IMR-90 (cell line): ENCODE results near the gene DMAC1. TPM values are rescaled to one million over a fixed set of nuclear protein-coding genes. Genes with fewer than 3 reads are reported as not detected.

Experiments used
- ATAC-seq: fragments of 200-7000 bp; cut with Tn5 transposase; 2 replicates; pipeline ENCODE4 v1.9.1; 2020; ENCODE audit warnings: low read depth, mild to moderate bottlenecking, moderate library complexity
- BruUV-seq: library from RNA; stranded (reverse); fragments of 400-500 nt; replicated peaks from 2 replicates; lab custom pipeline; 2021; lab: Mats Ljungman, UMichigan
- CTCF ChIA-PET: fragments of 300-600 bp; formaldehyde crosslinking; extraction: SDS; loops from one replicate; lab custom pipeline; 2021; ENCODE audit warnings: antibody characterized with exemption; lab: Yijun Ruan, JAX
- POLR2A ChIA-PET: fragments of 300-600 bp; sonication (Branson Sonifier 250); formaldehyde crosslinking; loops from one replicate; lab custom pipeline; 2022; ENCODE audit warnings: antibody characterized with exemption; ENCODE audit not compliant: unreplicated experiment; lab: Charles Lee
- DNase-seq: peaks from one replicate; pipeline ENCODE4 v3.0.0; 2013
- H2AFZ ChIP-seq: replicated peaks from 2 replicates; pipeline ENCODE3; 2013; ENCODE audit warnings: low read length, mild to moderate bottlenecking; ENCODE audit not compliant: poor library complexity
- H2AK5ac ChIP-seq: 2 replicates; pipeline ENCODE4 v1.6.1; 2013; ENCODE audit warnings: low read depth, low read length, inconsistent platforms
- H2AK9ac ChIP-seq: replicated peaks from 2 replicates; pipeline ENCODE3; 2013; ENCODE audit warnings: mild to moderate bottlenecking, low read depth, low read length, moderate library complexity; ENCODE audit not compliant: poor library complexity
- H2BK120ac ChIP-seq: 2 replicates; pipeline ENCODE4 v1.6.1; 2013; ENCODE audit warnings: low read depth, low read length, inconsistent platforms
- H2BK15ac ChIP-seq: 3 replicates; pipeline ENCODE4 v1.6.1; 2013; ENCODE audit warnings: low read depth, low read length, inconsistent platforms
- H2BK20ac ChIP-seq: 2 replicates; pipeline ENCODE4 v1.6.1; 2013; ENCODE audit warnings: low read depth, mild to moderate bottlenecking, inconsistent platforms, low read length, moderate library complexity
- H2BK5ac ChIP-seq: 2 replicates; pipeline ENCODE4 v1.6.1; 2013; ENCODE audit warnings: mild to moderate bottlenecking, low read depth, low read length, inconsistent platforms; ENCODE audit not compliant: poor library complexity, severe bottlenecking
- H3K14ac ChIP-seq: replicated peaks from 2 replicates; pipeline ENCODE4 v1.6.1; 2013; ENCODE audit warnings: low read depth, low read length, inconsistent platforms
- H3K18ac ChIP-seq: 2 replicates; pipeline ENCODE4 v1.6.1; 2013; ENCODE audit warnings: low read depth, low read length, control low read depth
- H3K23ac ChIP-seq: 2 replicates; pipeline ENCODE4 v1.6.1; 2013; ENCODE audit warnings: low read depth, low read length, inconsistent platforms
- H3K27ac ChIP-seq: 2 replicates; pipeline ENCODE4 v1.5.1; 2013; ENCODE audit warnings: mild to moderate bottlenecking, control low read depth, low read length; ENCODE audit not compliant: insufficient read depth
- H3K27me3 ChIP-seq: 2 replicates; pipeline ENCODE4 v1.6.1; 2013; ENCODE audit warnings: low read length; ENCODE audit not compliant: control insufficient read depth, insufficient read depth
- H3K36me3 ChIP-seq: 2 replicates; pipeline ENCODE4 v1.6.1; 2013; ENCODE audit warnings: low read length, mixed read lengths; ENCODE audit not compliant: control insufficient read depth, insufficient read depth
- H3K4ac ChIP-seq: 2 replicates; pipeline ENCODE4 v1.6.1; 2013; ENCODE audit warnings: low read depth, low read length, inconsistent platforms
- H3K4me1 ChIP-seq: 2 replicates; pipeline ENCODE4 v1.6.1; 2013; ENCODE audit warnings: low read length, mixed read lengths; ENCODE audit not compliant: control insufficient read depth, insufficient read depth
- H3K4me2 ChIP-seq: 2 replicates; pipeline ENCODE4 v1.6.1; 2013; ENCODE audit warnings: low read depth, mild to moderate bottlenecking, control low read depth, low read length, moderate library complexity
- H3K4me3 ChIP-seq: 2 replicates; pipeline ENCODE4 v1.5.1; 2013; ENCODE audit warnings: low read depth, mild to moderate bottlenecking, control low read depth, low read length, moderate library complexity; ENCODE audit not compliant: insufficient read depth
- H3K56ac ChIP-seq: 2 replicates; pipeline ENCODE4 v1.6.1; 2013; ENCODE audit warnings: low read length, inconsistent platforms; ENCODE audit not compliant: insufficient read depth; ENCODE audit errors: extremely low read depth
- H3K79me1 ChIP-seq, 2 experiments: 2 replicates each; pipeline ENCODE4 v1.6.1; 2013; ENCODE audit warnings: low read length in 2 of 2, inconsistent platforms in 1 of 2, low read depth in 1 of 2
- H3K9ac ChIP-seq: 2 replicates; pipeline ENCODE4 v1.6.1; 2013; ENCODE audit warnings: low read depth, low read length, control low read depth
- H3K9me1 ChIP-seq: 2 replicates; pipeline ENCODE4 v1.6.1; 2013; ENCODE audit warnings: low read length, inconsistent platforms; ENCODE audit not compliant: insufficient read depth
- H3K9me3 ChIP-seq: 2 replicates; pipeline ENCODE4 v1.6.1; 2013; ENCODE audit warnings: low read length; ENCODE audit not compliant: control insufficient read depth, insufficient read depth
- H4K20me1 ChIP-seq: 2 replicates; pipeline ENCODE4 v1.6.1; 2013; ENCODE audit warnings: low read length, inconsistent platforms; ENCODE audit not compliant: insufficient read depth
- H4K5ac ChIP-seq: 2 replicates; pipeline ENCODE4 v1.6.1; 2013; ENCODE audit warnings: mild to moderate bottlenecking, low read depth, low read length, control low read depth
- H4K8ac ChIP-seq, 2 experiments: 2 replicates each; pipeline ENCODE4 v1.6.1; 2013; ENCODE audit warnings: low read depth in 2 of 2, low read length in 2 of 2, control low read depth in 1 of 2, inconsistent platforms in 1 of 2
- H4K91ac ChIP-seq: 2 replicates; pipeline ENCODE4 v1.6.1; 2013; ENCODE audit warnings: low read depth, low read length, inconsistent platforms; ENCODE audit not compliant: insufficient read depth
- BHLHE40 ChIP-seq: fragments of 150-350 bp; IDR thresholded peaks from 2 replicates; pipeline ENCODE4 v1.6.1; 2016; ENCODE audit warnings: mild to moderate bottlenecking, low read depth, low read length
- CHD1 ChIP-seq: IDR thresholded peaks from 2 replicates; pipeline ENCODE4 v1.6.1; 2012; ENCODE audit warnings: low read depth, low read length, improper control_type of control experiment
- ELK1 ChIP-seq: fragments of 150-350 bp; IDR thresholded peaks from 2 replicates; pipeline ENCODE4 v1.6.1; 2016; ENCODE audit warnings: low read depth, mild to moderate bottlenecking, low read length, moderate library complexity, borderline replicate concordance
- FOS ChIP-seq: fragments of 150-350 bp; IDR thresholded peaks from 2 replicates; pipeline ENCODE4 v1.6.1; 2016; ENCODE audit warnings: low read depth, low read length
- MAFK ChIP-seq: IDR thresholded peaks from 2 replicates; pipeline ENCODE4 v1.6.1; 2012; ENCODE audit warnings: low read depth, low read length, improper control_type of control experiment
- MAZ ChIP-seq: IDR thresholded peaks from 2 replicates; pipeline ENCODE4 v1.6.1; 2012; ENCODE audit warnings: low read depth, mild to moderate bottlenecking, low read length, improper control_type of control experiment, moderate library complexity, borderline replicate concordance
- MXI1 ChIP-seq: IDR thresholded peaks from 2 replicates; pipeline ENCODE4 v1.6.1; 2012; ENCODE audit warnings: low read depth, mild to moderate bottlenecking, low read length, moderate library complexity, borderline replicate concordance
- NFE2L2 ChIP-seq: fragments of 150-350 bp; IDR thresholded peaks from 2 replicates; pipeline ENCODE4 v1.6.1; 2016; ENCODE audit warnings: low read depth, mild to moderate bottlenecking, low read length
- RAD21 ChIP-seq: IDR thresholded peaks from 2 replicates; pipeline ENCODE4 v1.6.1; 2012; ENCODE audit warnings: low read length, improper control_type of control experiment
- RCOR1 ChIP-seq: IDR thresholded peaks from 2 replicates; pipeline ENCODE4 v1.6.1; 2012; ENCODE audit warnings: mild to moderate bottlenecking, low read length, improper control_type of control experiment; ENCODE audit not compliant: insufficient replicate concordance
- RFX5 ChIP-seq: IDR thresholded peaks from 2 replicates; pipeline ENCODE4 v1.8.0; 2012; ENCODE audit warnings: low read depth, mild to moderate bottlenecking, low read length, moderate library complexity
- SMC3 ChIP-seq: fragments of 150-350 bp; IDR thresholded peaks from 2 replicates; pipeline ENCODE4 v1.6.1; 2016; ENCODE audit warnings: low read depth, mild to moderate bottlenecking, antibody characterized with exemption, low read length, moderate library complexity
- USF2 ChIP-seq: fragments of 150-350 bp; IDR thresholded peaks from 2 replicates; pipeline ENCODE4 v1.6.1; 2017; ENCODE audit warnings: mild to moderate bottlenecking, antibody characterized with exemption, low read length, low read depth
- WGBS, 2 experiments: methylation state at CpG; one replicate each; pipeline versions ENCODE4 v1.1.5 to v1.1.7; 2013; ENCODE audit warnings: missing lambda C conversion rate in 2 of 2; ENCODE audit not compliant: insufficient read length in 1 of 2; ENCODE audit errors: extremely low coverage in 2 of 2; 5-methylcytosine and 5-hydroxymethylcytosine counted together
- dilution Hi-C: fragments of 300-500 bp; cut with HindIII; formaldehyde crosslinking; loops from one replicate; pipeline ENCODE4 v1.14.3; 2018; ENCODE audit warnings: low sequenced_read_pairs; ENCODE audit not compliant: unreplicated experiment
- in situ Hi-C: fragments of 300-500 bp; cut with MboI; formaldehyde crosslinking; loops from 3 replicates; pipeline ENCODE4 v1.14.3; 2019; ENCODE audit warnings: low sequenced_read_pairs, inconsistent platforms, mixed read lengths
- intact Hi-C: fragments of 100-400 bp; cut with micrococcal nuclease; formaldehyde crosslinking; loops from 2 replicates; pipeline ENCODE4 v1.10.0; 2022
- polyA plus RNA-seq, 3 experiments: library from polyadenylated mRNA; depleted of rRNA; stranded (reverse); fragments of >200 nt; gene quantifications; 2 replicates each; pipeline ENCODE4 v1.2.3, GENCODE V29; 2012; ENCODE audit warnings: low replicate concordance in 1 of 3
- total RNA-seq: library from RNA; depleted of rRNA; stranded (reverse); fragments of >200 nt; gene quantifications from 2 replicates; pipeline ENCODE4 v1.2.3, GENCODE V29; 2012
- TF ChIP-seq, protein P1 (sequence below): conservative IDR thresholded peaks from 2 replicates; pipeline ENCODE4 v1.5.1; 2012; ENCODE audit warnings: mild to moderate bottlenecking, low read depth, low read length, improper control_type of control experiment

DMAC1 gene
- total and polyA plus RNA-seq, 2 of the 4 experiments (the other 2 are of a cell fraction), result 8.1 to 14.5 TPM

DNA sequence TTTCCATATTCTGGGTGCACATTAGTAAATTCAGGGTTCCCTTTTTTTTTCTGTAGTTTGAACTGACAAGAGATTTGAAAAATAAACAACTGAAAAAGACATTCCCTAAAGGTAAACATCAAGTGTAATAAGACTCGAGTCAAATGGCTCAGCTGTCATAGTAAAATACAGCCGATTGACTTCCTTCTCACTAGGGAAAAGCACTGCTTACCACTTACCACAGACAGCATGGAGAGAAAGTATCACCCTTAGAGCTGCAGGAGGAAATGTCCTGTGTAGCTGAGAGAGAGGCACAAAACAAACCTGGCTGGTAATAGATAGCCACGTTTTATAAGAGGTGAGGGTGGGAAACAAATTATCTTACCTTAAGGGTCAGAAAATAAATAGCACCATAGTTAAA lies 12.1 kb upstream of the DMAC1 start:
- Histone ChIP-seq H3K23ac (no peak overlapping the region), H3K9me3 (no peaks in the 10 kb centered on the region), H4K20me1 (no peaks in the 10 kb centered on the region), H3K9ac (no peak overlapping the region), H3K9me1 (no peaks in the 10 kb centered on the region), H3K18ac (no peak overlapping the region), H3K79me1 (no peaks in the 10 kb centered on the region), H3K4ac (no peak overlapping the region), H3K27me3 (no peaks in the 10 kb centered on the region), H3K4me2 (no peak overlapping the region), H4K8ac (no peak overlapping the region), H2AK9ac (no peak overlapping the region), H2BK5ac (no peak overlapping the region), H3K14ac (no peak overlapping the region), H2AFZ (no peak overlapping the region), H2BK20ac (no peak overlapping the region), H4K91ac (no peak overlapping the region), H3K36me3 (no peaks in the 10 kb centered on the region), H4K5ac (no peak overlapping the region), H2AK5ac (no peak overlapping the region), H3K4me3 (no peak overlapping the region), H2BK15ac (no peak overlapping the region), H3K27ac (no peak overlapping the region), H3K56ac (no peak overlapping the region), H2BK120ac (no peak overlapping the region), H3K4me1 (no peaks in the 10 kb centered on the region)
- ChIA-PET CTCF (no interaction called here), POLR2A (no interaction called here)
- no TSS peak for BruUV-seq
- TF ChIP-seq RFX5, result no peak
- TF ChIP-seq MAZ, result no peak
- no peak for TF ChIP-seq MAFK
- TF ChIP-seq, protein P1, sequence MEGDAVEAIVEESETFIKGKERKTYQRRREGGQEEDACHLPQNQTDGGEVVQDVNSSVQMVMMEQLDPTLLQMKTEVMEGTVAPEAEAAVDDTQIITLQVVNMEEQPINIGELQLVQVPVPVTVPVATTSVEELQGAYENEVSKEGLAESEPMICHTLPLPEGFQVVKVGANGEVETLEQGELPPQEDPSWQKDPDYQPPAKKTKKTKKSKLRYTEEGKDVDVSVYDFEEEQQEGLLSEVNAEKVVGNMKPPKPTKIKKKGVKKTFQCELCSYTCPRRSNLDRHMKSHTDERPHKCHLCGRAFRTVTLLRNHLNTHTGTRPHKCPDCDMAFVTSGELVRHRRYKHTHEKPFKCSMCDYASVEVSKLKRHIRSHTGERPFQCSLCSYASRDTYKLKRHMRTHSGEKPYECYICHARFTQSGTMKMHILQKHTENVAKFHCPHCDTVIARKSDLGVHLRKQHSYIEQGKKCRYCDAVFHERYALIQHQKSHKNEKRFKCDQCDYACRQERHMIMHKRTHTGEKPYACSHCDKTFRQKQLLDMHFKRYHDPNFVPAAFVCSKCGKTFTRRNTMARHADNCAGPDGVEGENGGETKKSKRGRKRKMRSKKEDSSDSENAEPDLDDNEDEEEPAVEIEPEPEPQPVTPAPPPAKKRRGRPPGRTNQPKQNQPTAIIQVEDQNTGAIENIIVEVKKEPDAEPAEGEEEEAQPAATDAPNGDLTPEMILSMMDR, result no peak
- TF ChIP-seq ELK1, result no peak
- TF ChIP-seq BHLHE40, result no peak
- no peak for TF ChIP-seq FOS
- no peak for TF ChIP-seq MXI1
- TF ChIP-seq USF2, result no peak
- TF ChIP-seq RAD21, result no peak
- TF ChIP-seq SMC3, result no peak
- TF ChIP-seq RCOR1, result no peak
- no peak for TF ChIP-seq NFE2L2
- no peak for TF ChIP-seq CHD1
- ATAC-seq, result no peak
- intact Hi-C loops (no loop called here), in situ Hi-C loops (no loop called here), dilution Hi-C loops (no loop called here)
- WGBS, 2 experiments, result no CpG with 5 or more reads among the region's 3 CpGs
- DNase-seq, result no peak
